Measurements from ENCODE around the gene GPR107. TPM values are rescaled to one million over a fixed set of nuclear protein-coding genes. Genes with fewer than 3 reads are reported as not detected.

The GPR107 gene
- total RNA-seq, 1 donor from 2014 or later: 58.7 TPM

DNA sequence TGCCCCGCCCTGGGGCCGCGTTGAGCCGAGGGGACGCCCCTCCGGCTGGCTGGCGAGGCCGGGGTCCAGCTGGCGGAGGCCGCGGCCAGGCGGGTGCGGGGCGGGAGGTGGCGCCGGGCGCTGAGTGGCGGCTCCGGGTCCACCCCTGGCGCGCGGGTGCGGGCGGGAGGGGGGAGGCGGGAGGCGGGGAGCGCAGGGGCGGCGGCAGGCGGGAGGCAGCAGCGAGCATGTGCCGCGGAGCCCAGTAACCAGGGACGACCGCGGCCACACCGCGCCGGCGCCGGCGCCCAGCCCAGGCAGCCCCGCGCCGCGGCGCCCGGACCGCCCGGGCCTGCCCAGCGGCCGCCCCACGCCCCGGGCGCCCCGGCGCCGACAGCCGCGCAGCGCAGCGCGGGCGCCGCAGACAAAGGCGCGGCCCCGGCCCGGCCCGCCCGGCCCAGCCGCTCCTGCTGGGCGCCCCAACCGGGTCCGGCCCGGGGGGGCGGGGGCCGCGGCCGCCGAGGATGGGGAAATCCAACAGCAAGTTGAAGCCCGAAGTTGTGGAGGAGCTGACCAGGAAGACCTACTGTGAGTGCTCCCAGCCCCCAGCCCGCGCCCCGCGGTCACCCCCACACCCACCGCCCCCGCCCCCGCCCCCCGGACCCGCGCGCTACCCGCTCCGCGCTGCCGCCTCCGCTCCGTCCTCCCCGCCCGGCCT lies 118.6 kb downstream of the GPR107 start, which contains the start of gene NCS1:
Gene NCS1 (plus strand): TSS at position 244 of the 697 bp plus-strand sequence. CDS start 260 bp downstream, at position 504.
- FAIRE-seq (no peak), DNase-seq (ENCODE audit: low read depth) (peak; percentile 37)
- H3K9me3 Mint-ChIP-seq (ENCODE audit: unreplicated experiment): no peaks in the 10 kb centered on the region
- Histone ChIP-seq H3K27ac (ENCODE audit: low read depth, low read length) (peak within 1 kb of the TSS; percentile 50), H3K9ac (ENCODE audit: low read length) (peak within 1 kb of the TSS; percentile 73), H2AFZ (ENCODE audit: low read depth, low read length) (peak within 1 kb of the TSS; percentile 75), H3K4me3 (ENCODE audit: insufficient read depth, low read depth, low read length) (peak within 1 kb of the TSS; percentile 61), H3K36me3 (ENCODE audit: insufficient read depth, low read length) (no peaks in the 10 kb centered on the region), H3K4me2 (ENCODE audit: low read length) (peak within 1 kb of the TSS; percentile 87), H3K4me1 (ENCODE audit: insufficient read depth, low read length) (peaks cover 16% of the 10 kb centered on the region), H3K79me2 (ENCODE audit: insufficient read depth, low read length) (peaks cover 46% of the 10 kb centered on the region), H3K9me3 (ENCODE audit: insufficient read depth, low read depth, low read length) (no peaks in the 10 kb centered on the region), H3K27me3 (ENCODE audit: insufficient read depth, low read length) (no peaks in the 10 kb centered on the region), H4K20me1 (ENCODE audit: insufficient read depth, low read length) (peaks cover 42% of the 10 kb centered on the region)
- H3K4me3 Mint-ChIP-seq (ENCODE audit: unreplicated experiment): peak within 1 kb of the TSS; percentile 91
- TF ChIP-seq EZH2 (IDR thresholded peaks at IDR 0.05; ENCODE audit: insufficient read depth, low read length): no peak
- TF ChIP-seq CTCF (IDR thresholded peaks at IDR 0.05; ENCODE audit: insufficient read depth, low read depth, low read length): no peak
- peaks cover 10% of the 10 kb centered on the region for H3K36me3 Mint-ChIP-seq (ENCODE audit: low read depth, unreplicated experiment)
- H3K27me3 Mint-ChIP-seq (ENCODE audit: low read depth, unreplicated experiment): peaks cover 8% of the 10 kb centered on the region
- H3K27ac Mint-ChIP-seq (ENCODE audit: unreplicated experiment): peak within 1 kb of the TSS; percentile 88
- peaks cover 18% of the 10 kb centered on the region for H3K4me1 Mint-ChIP-seq (ENCODE audit: low read depth, unreplicated experiment)

- no peak for DNase-seq (ENCODE audit: low read depth)
- Histone ChIP-seq H3K4me3 (ENCODE audit: insufficient read depth, low read depth, low read length) (peak overlapping the region; percentile 61), H3K4me1 (ENCODE audit: insufficient read depth, low read length) (peaks cover 16% of the 10 kb centered on the region), H3K4me2 (ENCODE audit: low read length) (peak overlapping the region; percentile 87), H3K27me3 (ENCODE audit: insufficient read depth, low read length) (no peaks in the 10 kb centered on the region), H3K27ac (ENCODE audit: low read depth, low read length) (peak overlapping the region; percentile 50), H4K20me1 (ENCODE audit: insufficient read depth, low read length) (peaks cover 49% of the 10 kb centered on the region), H3K9ac (ENCODE audit: low read length) (peak overlapping the region; percentile 73), H2AFZ (ENCODE audit: low read depth, low read length) (peak overlapping the region; percentile 45), H3K9me3 (ENCODE audit: insufficient read depth, low read depth, low read length) (no peaks in the 10 kb centered on the region), H3K79me2 (ENCODE audit: insufficient read depth, low read length) (peaks cover 54% of the 10 kb centered on the region), H3K36me3 (ENCODE audit: insufficient read depth, low read length) (no peaks in the 10 kb centered on the region)
- H3K27ac Mint-ChIP-seq (ENCODE audit: unreplicated experiment): peak overlapping the region; percentile 47
- peaks cover 16% of the 10 kb centered on the region for H3K4me1 Mint-ChIP-seq (ENCODE audit: low read depth, unreplicated experiment)
- H3K36me3 Mint-ChIP-seq (ENCODE audit: low read depth, unreplicated experiment): peaks cover 11% of the 10 kb centered on the region
- TF ChIP-seq CTCF (IDR thresholded peaks at IDR 0.05; ENCODE audit: insufficient read depth, low read depth, low read length) (no peak), EZH2 (IDR thresholded peaks at IDR 0.05; ENCODE audit: insufficient read depth, low read length) (no peak)
- no peak for FAIRE-seq
- no peaks in the 10 kb centered on the region for H3K9me3 Mint-ChIP-seq (ENCODE audit: unreplicated experiment)
- H3K4me3 Mint-ChIP-seq (ENCODE audit: unreplicated experiment): peak overlapping the region; percentile 91
- H3K27me3 Mint-ChIP-seq (ENCODE audit: low read depth, unreplicated experiment): peaks cover 6% of the 10 kb centered on the region
Measured at GRCh38 chr9:130172858-130173665, 119.4 kb downstream of the GPR107 start.

All from astrocyte (in vitro differentiated cells and primary cell).